GM12864 (cell line): ENCODE data around the gene NUAK2.

Experiments
- DNase-seq: peaks from one replicate; pipeline ENCODE4 v3.0.0-alpha.2; 2011; ENCODE audit warnings: low read depth
- H3K4me3 ChIP-seq: 2 replicates; pipeline ENCODE4 v1.5.1; 2011; ENCODE audit warnings: mild to moderate bottlenecking, low read depth, low read length, control low read depth
- CTCF ChIP-seq: IDR thresholded peaks from 2 replicates; pipeline ENCODE4 v1.5.1; 2011; ENCODE audit warnings: low read depth, mild to moderate bottlenecking, moderate library complexity, low read length, control low read depth, inconsistent platforms; ENCODE audit errors: missing control alignments

NUAK2 gene

GRCh38 chr1:205259324-205259832 is 62.2 kb downstream of the NUAK2 start:
- TF ChIP-seq CTCF = no peak
- no peak for DNase-seq

GRCh38 chr1:205258719-205259118 is 62.8 kb downstream of the NUAK2 start:
- H3K4me3 ChIP-seq = no peak overlapping the region
- no peak for DNase-seq

More at GRCh38 chr1:205259324-205259832, 62.2 kb downstream of the NUAK2 start:
- no peak overlapping the region for H3K4me3 ChIP-seq

GRCh38 chr1:205258261-205258691 is 63.3 kb downstream of the NUAK2 start:
- DNase-seq = no peak
- TF ChIP-seq CTCF = no peak
- no peak overlapping the region for H3K4me3 ChIP-seq

More at GRCh38 chr1:205258719-205259118, 62.8 kb downstream of the NUAK2 start:
- TF ChIP-seq CTCF = no peak

- no peak for DNase-seq
- TF ChIP-seq CTCF = no peak
- no peak overlapping the region for H3K4me3 ChIP-seq
Observed at GRCh38 chr1:205257735-205258134, 63.8 kb downstream of the NUAK2 start.

GRCh38 chr1:205256951-205257625 is 64.5 kb downstream of the NUAK2 start:
- DNase-seq = no peak
- no peak overlapping the region for H3K4me3 ChIP-seq
- no peak for TF ChIP-seq CTCF

- H3K4me3 ChIP-seq = no peak overlapping the region
- peak; percentile 21 for DNase-seq
- peak; percentile 98 for TF ChIP-seq CTCF
Observed at GRCh38 chr1:205255941-205256780, 65.4 kb downstream of the NUAK2 start.
